Endothelial cell of umbilical vein (primary cell): ENCODE data around the gene FYN. TPM values are rescaled to one million over a fixed set of nuclear protein-coding genes. Genes with fewer than 3 reads are reported as not detected.

Source experiments
- BruUV-seq: library from RNA; stranded (reverse); fragments of 400-500 nt; replicated peaks from 2 replicates; lab custom pipeline; 2021; lab: Mats Ljungman, UMichigan
- CTCF ChIA-PET: fragments of 300-600, 350-600 bp; sonication (Branson Sonifier 250); formaldehyde crosslinking; loops from one replicate; lab custom pipeline; 2021; ENCODE audit warnings: antibody characterized with exemption, inconsistent platforms; lab: Charles Lee
- POLR2A ChIA-PET: fragments of 300-600, 350-600 bp; sonication (Branson Sonifier 250); formaldehyde crosslinking; loops from one replicate; lab custom pipeline; 2021; ENCODE audit warnings: antibody characterized with exemption, inconsistent platforms; lab: Charles Lee
- DNase-seq: peaks from one replicate; pipeline ENCODE4 v3.0.0-alpha.2; 2011; ENCODE audit warnings: low read depth, low spot score
- FAIRE-seq: peaks from 2 replicates; lab custom pipeline; 2011; peaks lifted over from hg19 to GRCh38; lab: Jason Lieb, UNC
- H2AFZ ChIP-seq: 2 replicates; pipeline ENCODE4 v1.6.0; 2012; ENCODE audit warnings: low read depth, low read length, control low read depth, inconsistent platforms
- H3K27ac ChIP-seq: 2 replicates; pipeline ENCODE4 v1.5.1; 2011; ENCODE audit warnings: low read depth, mild to moderate bottlenecking, control low read depth, low read length, moderate library complexity; ENCODE audit not compliant: insufficient read depth
- H3K27me3 ChIP-seq, 2 experiments: 2 replicates each; pipeline versions ENCODE4 v1.6.0 to v1.6.1; 2011; ENCODE audit warnings: low read length in 2 of 2, mixed read lengths in 1 of 2; ENCODE audit not compliant: control insufficient read depth in 2 of 2, insufficient read depth in 2 of 2
- H3K36me3 ChIP-seq, 2 experiments: 2 replicates in 1 of 2; 3 replicates in 1 of 2; pipeline ENCODE4 v1.5.1; 2011; ENCODE audit warnings: low read length in 2 of 2, mild to moderate bottlenecking in 1 of 2, moderate library complexity in 1 of 2; ENCODE audit not compliant: control insufficient read depth in 2 of 2, insufficient read depth in 2 of 2; ENCODE audit errors: extremely low read depth in 1 of 2
- H3K4me1 ChIP-seq: 3 replicates; pipeline ENCODE4 v1.5.1; 2011; ENCODE audit warnings: mild to moderate bottlenecking, low read length; ENCODE audit not compliant: control insufficient read depth, insufficient read depth; ENCODE audit errors: extremely low read depth
- H3K4me2 ChIP-seq: 2 replicates; pipeline ENCODE4 v1.6.1; 2011; ENCODE audit warnings: low read length, control low read depth, mixed read lengths; ENCODE audit not compliant: insufficient read depth
- H3K4me3 ChIP-seq, 3 experiments: fragments of 200-600 bp in 1 of 3; sonication (generic), shearing (Covaris generic) in 1 of 3; replicated peaks in 1 of 3; 2 replicates each; pipeline ENCODE4 v1.5.1; 2011 to 2016; ENCODE audit warnings: control low read depth in 3 of 3, low read length in 3 of 3, mild to moderate bottlenecking in 2 of 3, inconsistent platforms in 1 of 3, low read depth in 1 of 3, moderate library complexity in 1 of 3; ENCODE audit not compliant: insufficient read depth in 1 of 3
- H3K79me2 ChIP-seq: 2 replicates; pipeline ENCODE4 v1.6.0; 2012; ENCODE audit warnings: low read length, inconsistent platforms; ENCODE audit not compliant: control insufficient read depth, insufficient read depth
- H3K9ac ChIP-seq: replicated peaks from 2 replicates; pipeline ENCODE3; 2011; ENCODE audit warnings: low read length, control low read depth; ENCODE audit not compliant: insufficient read depth; ENCODE audit errors: extremely low read depth
- H3K9me1 ChIP-seq: replicated peaks from 3 replicates; pipeline ENCODE4 v1.6.0; 2011; ENCODE audit warnings: mild to moderate bottlenecking, low read length; ENCODE audit not compliant: control insufficient read depth, insufficient read depth; ENCODE audit errors: extremely low read depth
- H3K9me3 ChIP-seq: replicated peaks from 2 replicates; pipeline ENCODE4 v1.5.1; 2012; ENCODE audit warnings: low read length, inconsistent platforms; ENCODE audit not compliant: control insufficient read depth, insufficient read depth
- H4K20me1 ChIP-seq: replicated peaks from 2 replicates; pipeline ENCODE3; 2011; ENCODE audit warnings: mild to moderate bottlenecking, low read length; ENCODE audit not compliant: control insufficient read depth, insufficient read depth; ENCODE audit errors: extremely low read depth
- CTCF ChIP-seq, 2 donors: IDR thresholded peaks; 1 replicate in 1 of 2; 2 replicates in 1 of 2; pipeline ENCODE4 v1.5.1; 2011; ENCODE audit warnings: low read length in 2 of 2, mild to moderate bottlenecking in 2 of 2, moderate library complexity in 2 of 2, control low read depth in 1 of 2, inconsistent platforms in 1 of 2, low read depth in 1 of 2; ENCODE audit not compliant: insufficient read depth in 1 of 2; ENCODE audit errors: extremely low read depth in 1 of 2
- EZH2 ChIP-seq: IDR thresholded peaks from 2 replicates; pipeline ENCODE4 v1.6.1; 2012; ENCODE audit warnings: borderline replicate concordance, low read depth, mild to moderate bottlenecking, moderate library complexity, low read length, inconsistent platforms; ENCODE audit not compliant: severe bottlenecking
- FOS ChIP-seq: IDR thresholded peaks from 2 replicates; pipeline ENCODE4 v1.6.1; 2011; ENCODE audit warnings: mild to moderate bottlenecking, low read length, moderate library complexity, borderline replicate concordance; ENCODE audit not compliant: insufficient read depth
- GATA2 ChIP-seq: IDR thresholded peaks from 2 replicates; pipeline ENCODE4 v1.7.0; 2011; ENCODE audit warnings: low read depth, mild to moderate bottlenecking, moderate library complexity, mixed read lengths, low read length; ENCODE audit not compliant: insufficient read length, insufficient read depth
- JUN ChIP-seq: IDR thresholded peaks from 2 replicates; pipeline ENCODE4 v1.6.1; 2011; ENCODE audit warnings: borderline replicate concordance, low read depth; ENCODE audit not compliant: insufficient read length, insufficient read depth
- MAX ChIP-seq: IDR thresholded peaks from 2 replicates; pipeline ENCODE4 v1.6.1; 2011; ENCODE audit not compliant: insufficient read depth, insufficient read length
- MYC ChIP-seq: IDR thresholded peaks from one replicate; pipeline ENCODE4 v1.6.1; 2011; ENCODE audit warnings: mild to moderate bottlenecking, low read depth, low read length
- POLR2A ChIP-seq: IDR thresholded peaks from 2 replicates; pipeline ENCODE4 v1.6.1; 2012; ENCODE audit warnings: low read depth, mild to moderate bottlenecking, control low read depth, low read length
- POLR2AphosphoS5 ChIP-seq: IDR thresholded peaks from 2 replicates; pipeline ENCODE4 v1.6.1; 2012; ENCODE audit warnings: low read depth, mild to moderate bottlenecking, control low read depth, low read length, moderate library complexity; ENCODE audit not compliant: insufficient read depth
- dilution Hi-C: fragments of 300-500 bp; cut with MboI; formaldehyde crosslinking; loops from one replicate; pipeline ENCODE4 v1.15.0; 2019; ENCODE audit warnings: low sequenced_read_pairs; ENCODE audit not compliant: extremely low pct_ligation_motif_present
- intact Hi-C: fragments of 100-400 bp; cut with micrococcal nuclease; formaldehyde crosslinking; loops from one replicate; pipeline ENCODE4 v1.10.0; 2022
- polyA plus RNA-seq, 4 experiments: library from polyadenylated mRNA; depleted of rRNA in 3 of 4; stranded (reverse) in 3 of 4; unstranded in 1 of 4; fragments of >200 nt; gene quantifications; 2 replicates each; pipeline versions ENCODE4 v1.2.1 to v1.2.3, GENCODE V29; 2011 to 2012; ENCODE audit warnings: missing spikeins in 1 of 4
- total RNA-seq: library from RNA; stranded (reverse); gene quantifications from 2 replicates; pipeline ENCODE4 v1.2.3, GENCODE V29; 2021

The FYN gene
- total and polyA plus RNA-seq, 2 donors (not counting 3 experiments of a cell fraction or from before 2014, with no cell fraction given), result 69.0 to 143 TPM

- dilution Hi-C loops, result no loop called here
- H3K36me3 ChIP-seq, result no peaks in the 10 kb centered on the region
- H3K27ac ChIP-seq, result no peak overlapping the region
- H3K79me2 ChIP-seq, result no peaks in the 10 kb centered on the region
- TF ChIP-seq MAX (no peak), CTCF (IDR thresholded peaks at IDR 0.05; ENCODE audit: extremely low read depth in 1 of 2, insufficient read depth in 1 of 2, low read depth in 1 of 2, low read length in 2 of 2) (no peak), FOS (no peak), POLR2AphosphoS5 (no peak), GATA2 (no peak), JUN (no peak), EZH2 (no peak), POLR2A (no peak), MYC (no peak)
- H4K20me1 ChIP-seq, result no peaks in the 10 kb centered on the region
- no peak overlapping the region for H3K4me2 ChIP-seq
- no TSS peak for BruUV-seq
- ChIA-PET POLR2A (no interaction called here), CTCF (interaction anchor here (0.8 to 1.4 kb wide), 3 partner anchors 40 to 396 kb away, joined by 3 to 4 read pairs (median 3); no protein-coding TSS in a partner anchor)
- no peaks in the 10 kb centered on the region for H3K4me1 ChIP-seq
- no peak for DNase-seq
- no peak for FAIRE-seq
- no peak overlapping the region for H3K9ac ChIP-seq
- no peaks in the 10 kb centered on the region for H3K27me3 ChIP-seq
- intact Hi-C loops, result no loop called here
- H3K4me3 ChIP-seq, result no peak overlapping the region
- no peaks in the 10 kb centered on the region for H3K9me3 ChIP-seq
- no peaks in the 10 kb centered on the region for H3K9me1 ChIP-seq
- no peak overlapping the region for H2AFZ ChIP-seq
Observed at GRCh38 chr6:111646942-111647341, 226.3 kb downstream of the FYN start.
